Right atrium auricular region (tissue), 2 donors: ENCODE data around the gene AURKA. TPM values are rescaled to one million over a fixed set of nuclear protein-coding genes. Genes with fewer than 3 reads are reported as not detected.

Experiments
- DNase-seq: peaks from one replicate; pipeline ENCODE4 v3.0.0-alpha.2; 2019; ENCODE audit warnings: low spot score
- H3K27ac ChIP-seq, 2 donors: fragments of 200-600 bp; sonication (generic); 1 replicate in 1 of 2; 2 replicates in 1 of 2; pipeline ENCODE4 v1.5.1; 2016 to 2019
- H3K27me3 ChIP-seq, 2 donors: fragments of 200-600 bp; sonication (generic); one replicate each; pipeline versions ENCODE4 v1.5.1 to v1.6.0; 2017 to 2019
- H3K36me3 ChIP-seq: fragments of 200-600 bp; sonication (generic); one replicate; pipeline ENCODE4 v1.5.1; 2016
- H3K4me1 ChIP-seq, 2 donors: fragments of 200-600 bp; sonication (generic); one replicate each; pipeline versions ENCODE4 v1.5.1 to v1.6.0; 2017 to 2019
- H3K4me3 ChIP-seq, 2 donors: fragments of 200-600 bp; sonication (generic); 1 replicate in 1 of 2; 2 replicates in 1 of 2; pipeline ENCODE4 v1.5.1; 2017 to 2019; ENCODE audit warnings: mild to moderate bottlenecking in 1 of 2, moderate library complexity in 1 of 2
- H3K9me3 ChIP-seq, 2 donors: fragments of 200-600 bp; sonication (generic); one replicate each; pipeline ENCODE4 v1.5.1; 2019
- total RNA-seq, 2 donors: library from RNA; depleted of rRNA; stranded (reverse); fragments of >200 nt; gene quantifications; one replicate each; pipeline ENCODE4 v1.1.0, GENCODE V29; 2016
- TF ChIP-seq, protein P1 (sequence below), 2 donors: fragments of 200-600 bp; sonication (generic); IDR thresholded peaks; one replicate each; pipeline ENCODE4 v1.5.1; 2019; ENCODE audit warnings: antibody characterized with exemption in 2 of 2

Gene AURKA
- total RNA-seq, 2 donors from 2014 or later: 2.0 to 7.6 TPM

DNA sequence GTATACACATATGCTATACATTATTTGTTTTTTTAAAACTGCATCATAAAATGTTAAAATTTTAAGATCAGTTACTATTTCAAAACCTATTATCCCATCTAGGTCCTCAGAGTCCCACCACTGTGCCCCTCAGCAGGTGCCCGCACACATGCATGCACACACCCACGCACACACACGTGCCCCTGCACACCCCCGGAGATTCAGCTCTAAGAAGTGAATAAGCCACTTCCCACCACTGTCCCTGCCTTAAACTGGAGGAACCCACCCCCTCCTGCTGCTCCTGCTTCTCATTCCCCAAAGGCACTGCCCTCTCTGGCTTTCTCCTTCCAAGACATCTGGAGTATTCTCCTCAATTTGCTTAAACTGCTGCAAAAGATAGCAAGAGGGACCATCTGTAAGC, 38.7 kb downstream of the AURKA start:
- TF ChIP-seq, protein P1, sequence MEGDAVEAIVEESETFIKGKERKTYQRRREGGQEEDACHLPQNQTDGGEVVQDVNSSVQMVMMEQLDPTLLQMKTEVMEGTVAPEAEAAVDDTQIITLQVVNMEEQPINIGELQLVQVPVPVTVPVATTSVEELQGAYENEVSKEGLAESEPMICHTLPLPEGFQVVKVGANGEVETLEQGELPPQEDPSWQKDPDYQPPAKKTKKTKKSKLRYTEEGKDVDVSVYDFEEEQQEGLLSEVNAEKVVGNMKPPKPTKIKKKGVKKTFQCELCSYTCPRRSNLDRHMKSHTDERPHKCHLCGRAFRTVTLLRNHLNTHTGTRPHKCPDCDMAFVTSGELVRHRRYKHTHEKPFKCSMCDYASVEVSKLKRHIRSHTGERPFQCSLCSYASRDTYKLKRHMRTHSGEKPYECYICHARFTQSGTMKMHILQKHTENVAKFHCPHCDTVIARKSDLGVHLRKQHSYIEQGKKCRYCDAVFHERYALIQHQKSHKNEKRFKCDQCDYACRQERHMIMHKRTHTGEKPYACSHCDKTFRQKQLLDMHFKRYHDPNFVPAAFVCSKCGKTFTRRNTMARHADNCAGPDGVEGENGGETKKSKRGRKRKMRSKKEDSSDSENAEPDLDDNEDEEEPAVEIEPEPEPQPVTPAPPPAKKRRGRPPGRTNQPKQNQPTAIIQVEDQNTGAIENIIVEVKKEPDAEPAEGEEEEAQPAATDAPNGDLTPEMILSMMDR (IDR thresholded peaks at IDR 0.05): no peak
- H3K9me3 ChIP-seq: no peaks in the 10 kb centered on the region
- DNase-seq: no peak
- no peaks in the 10 kb centered on the region for H3K36me3 ChIP-seq
- H3K4me3 ChIP-seq: no peak overlapping the region
- no peaks in the 10 kb centered on the region for H3K4me1 ChIP-seq
- H3K27me3 ChIP-seq: no peaks in the 10 kb centered on the region
- H3K27ac ChIP-seq: no peak overlapping the region

DNA sequence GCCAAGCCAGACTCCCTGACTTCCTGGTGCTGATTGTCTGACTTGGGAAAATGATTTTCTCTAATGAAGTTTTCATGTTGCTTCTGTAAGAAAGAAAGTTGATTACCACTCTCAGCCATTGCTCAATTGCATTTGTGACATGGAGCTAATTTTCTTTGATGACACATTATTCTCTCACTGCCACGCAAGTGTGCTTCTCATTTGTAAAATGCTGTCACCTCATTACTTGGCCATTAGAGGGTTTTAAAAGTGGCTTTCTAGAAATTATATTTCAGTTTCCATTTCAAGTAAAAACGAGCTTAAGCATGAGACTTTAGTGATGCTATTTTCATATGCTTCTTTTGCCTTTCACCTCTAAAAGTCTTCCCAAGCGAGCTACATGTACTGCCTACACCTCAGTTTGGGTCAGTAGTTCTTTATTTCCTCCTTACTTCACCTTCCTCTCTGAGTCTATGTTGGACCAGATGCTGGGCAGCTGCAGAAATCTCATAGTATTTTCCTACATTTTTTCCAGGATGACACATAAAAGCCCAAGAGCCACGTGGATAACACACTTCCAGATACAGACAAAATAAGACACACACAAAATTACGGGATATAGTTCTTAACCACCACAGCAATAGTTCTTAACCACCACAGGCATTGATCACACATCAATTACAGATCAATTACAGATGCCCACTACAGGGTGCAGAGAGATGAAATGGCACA, 39.5 kb downstream of the AURKA start:
- H3K36me3 ChIP-seq: no peaks in the 10 kb centered on the region
- H3K4me3 ChIP-seq: no peak overlapping the region
- DNase-seq: no peak

DNA sequence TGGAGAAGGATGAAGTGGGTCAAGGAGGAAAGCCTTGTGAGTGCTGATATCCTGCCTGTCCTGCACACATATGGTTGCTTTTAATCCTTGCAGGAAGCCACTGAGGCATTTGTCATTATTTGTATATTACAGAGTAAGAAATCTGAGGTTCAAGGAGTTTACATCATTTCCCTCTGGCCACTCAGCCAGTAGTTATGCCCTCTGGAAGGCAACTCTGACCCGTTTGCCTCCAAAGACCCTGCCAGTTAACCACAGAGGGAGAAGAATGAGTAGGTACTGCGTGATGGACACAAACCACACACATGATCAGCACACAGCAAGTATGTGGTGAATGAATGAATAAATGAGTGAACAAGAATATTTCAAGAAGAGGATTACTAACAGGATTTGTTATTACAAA, 41.2 kb downstream of the AURKA start:
- DNase-seq: no peak
- Histone ChIP-seq H3K9me3 (no peaks in the 10 kb centered on the region), H3K36me3 (no peaks in the 10 kb centered on the region), H3K27ac (no peak overlapping the region), H3K4me1 (no peaks in the 10 kb centered on the region), H3K4me3 (no peak overlapping the region), H3K27me3 (no peaks in the 10 kb centered on the region)
- TF ChIP-seq, protein P1 (IDR thresholded peaks at IDR 0.05): no peak

More for the DNA sequence above, 39.5 kb downstream of the AURKA start:
- no peaks in the 10 kb centered on the region for H3K4me1 ChIP-seq
- H3K27me3 ChIP-seq: no peaks in the 10 kb centered on the region
- H3K27ac ChIP-seq: no peak overlapping the region
- TF ChIP-seq, protein P1 (IDR thresholded peaks at IDR 0.05): no peak
- H3K9me3 ChIP-seq: no peaks in the 10 kb centered on the region

DNA sequence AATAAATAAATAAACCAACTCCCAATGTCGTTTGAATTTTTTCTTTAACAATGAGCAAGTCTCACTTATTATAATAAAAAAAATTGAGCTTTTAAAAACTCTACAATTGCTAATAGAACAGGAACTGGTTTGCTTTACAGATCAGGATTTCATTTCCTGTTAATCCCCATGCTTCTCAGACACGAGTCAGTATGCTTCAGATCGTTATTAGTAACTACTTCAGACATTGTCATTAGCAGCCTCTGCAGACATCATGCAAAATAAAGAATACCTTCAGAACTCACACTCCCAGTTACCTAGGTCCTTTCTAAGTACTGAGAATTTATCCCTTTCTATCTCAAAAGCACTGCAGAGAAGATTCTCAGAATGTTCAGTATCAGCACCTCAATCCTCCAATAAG, 43.3 kb downstream of the AURKA start:
- DNase-seq: no peak
- TF ChIP-seq, protein P1 (IDR thresholded peaks at IDR 0.05): no peak
- Histone ChIP-seq H3K4me1 (peaks cover 0 to 4% of the 10 kb centered on the region in 2 donors), H3K27me3 (no peaks in the 10 kb centered on the region), H3K4me3 (no peak overlapping the region), H3K36me3 (no peaks in the 10 kb centered on the region), H3K9me3 (no peaks in the 10 kb centered on the region), H3K27ac (no peak overlapping the region)

DNA sequence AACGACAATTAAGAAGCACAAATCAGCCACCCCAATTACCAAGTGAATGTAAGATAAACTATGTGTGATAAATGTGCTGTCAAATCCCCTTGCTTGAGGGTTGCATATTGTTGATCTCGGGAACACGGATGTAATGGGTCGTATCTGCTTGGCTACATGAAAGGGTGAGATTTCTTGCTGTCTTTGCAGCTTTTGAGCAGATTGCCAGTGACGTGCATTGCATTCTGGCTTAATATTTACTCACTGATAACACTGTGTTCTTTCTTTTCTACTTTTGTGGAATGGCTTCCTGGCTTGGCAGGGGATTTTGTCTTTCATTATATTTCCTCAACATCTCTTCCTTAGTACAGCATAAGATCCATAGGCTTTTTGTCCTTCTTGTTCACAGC, 43.7 kb downstream of the AURKA start:
- TF ChIP-seq, protein P1 (IDR thresholded peaks at IDR 0.05): no peak

More for the DNA sequence above, 43.7 kb downstream of the AURKA start:
- H3K4me1 ChIP-seq: peaks cover 0 to 6% of the 10 kb centered on the region in 2 donors
- no peak for DNase-seq
- H3K36me3 ChIP-seq: no peaks in the 10 kb centered on the region
- no peak overlapping the region for H3K27ac ChIP-seq
- H3K9me3 ChIP-seq: no peaks in the 10 kb centered on the region
- no peaks in the 10 kb centered on the region for H3K27me3 ChIP-seq
- no peak overlapping the region for H3K4me3 ChIP-seq
